Measurements from ENCODE around the gene FDPS.

DNA sequence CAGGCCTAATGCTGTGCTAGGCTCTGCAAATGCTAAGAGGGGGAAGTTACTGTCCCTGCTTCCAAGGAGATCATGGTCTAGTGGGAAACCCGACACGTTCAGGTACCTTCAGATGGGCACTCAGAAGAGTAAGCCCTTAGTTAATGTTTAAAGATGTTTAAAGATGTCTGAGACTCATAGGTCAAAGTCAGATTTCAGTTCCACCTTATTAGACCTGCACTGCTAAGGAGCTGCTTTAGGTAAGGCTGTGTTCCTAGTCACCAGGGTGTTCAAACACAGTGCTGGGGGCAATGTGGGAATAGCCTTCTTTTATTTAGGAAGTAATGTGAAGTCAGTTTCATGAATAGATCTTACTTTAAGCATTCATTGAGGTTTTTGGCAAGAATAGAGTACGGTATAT is 8.3 kb downstream of the FDPS start:
- TF ChIP-seq, protein P1, sequence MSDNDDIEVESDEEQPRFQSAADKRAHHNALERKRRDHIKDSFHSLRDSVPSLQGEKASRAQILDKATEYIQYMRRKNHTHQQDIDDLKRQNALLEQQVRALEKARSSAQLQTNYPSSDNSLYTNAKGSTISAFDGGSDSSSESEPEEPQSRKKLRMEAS (IDR thresholded peaks at IDR 0.05): no peak
- no peak for TF ChIP-seq FOXA2 (IDR thresholded peaks at IDR 0.05)
- TF ChIP-seq CTCF (IDR thresholded peaks at IDR 0.05; ENCODE audit: low read depth, low read length, missing input control): no peak
- TF ChIP-seq JUND (IDR thresholded peaks at IDR 0.05): no peak
- TF ChIP-seq FOXA1 (IDR thresholded peaks at IDR 0.05): no peak
- no peak for TF ChIP-seq SP1 (IDR thresholded peaks at IDR 0.05)
- no peak for TF ChIP-seq GABPA (IDR thresholded peaks at IDR 0.05 in 1 of 2, conservative IDR thresholded peaks at IDR 0.05 in 1 of 2)
- TF ChIP-seq YY1 (IDR thresholded peaks at IDR 0.05): no peak
- no peak for TF ChIP-seq TAF1 (conservative IDR thresholded peaks at IDR 0.05)
- TF ChIP-seq RAD21 (IDR thresholded peaks at IDR 0.05): no peak
- TF ChIP-seq EGR1 (IDR thresholded peaks at IDR 0.05; ENCODE audit: low read depth in 2 of 2): no peak
